Ishikawa (cell line): Measurements from ENCODE around the gene TSC1.

ENCODE experiments used
- CEBPB ChIP-seq: IDR thresholded peaks from 2 replicates; pipeline ENCODE4 v1.6.1; 2012
- CREB1 ChIP-seq: IDR thresholded peaks from 2 replicates; pipeline ENCODE4 v1.6.1; 2012; ENCODE audit warnings: low read depth
- EGR1 ChIP-seq: IDR thresholded peaks from 2 replicates; pipeline ENCODE4 v1.6.1; 2012
- EP300 ChIP-seq: IDR thresholded peaks from 2 replicates; pipeline ENCODE4 v1.6.1; 2012; ENCODE audit warnings: borderline replicate concordance
- NFIC ChIP-seq: IDR thresholded peaks from 2 replicates; pipeline ENCODE4 v1.6.1; 2012
- RAD21 ChIP-seq: IDR thresholded peaks from 2 replicates; pipeline ENCODE4 v1.6.1; 2012; ENCODE audit warnings: low read depth
- TAF1 ChIP-seq: IDR thresholded peaks from 2 replicates; pipeline ENCODE4 v1.6.1; 2012; ENCODE audit warnings: low read depth, mild to moderate bottlenecking
- TCF12 ChIP-seq: IDR thresholded peaks from 2 replicates; pipeline ENCODE4 v1.6.1; 2012; ENCODE audit warnings: low read depth
- YY1 ChIP-seq: IDR thresholded peaks from 2 replicates; pipeline ENCODE4 v1.6.1; 2012; ENCODE audit warnings: low read depth
- ZBTB7A ChIP-seq: IDR thresholded peaks from 2 replicates; pipeline ENCODE4 v1.6.1; 2012; ENCODE audit warnings: low read depth
- TF ChIP-seq, protein P1 (sequence below): IDR thresholded peaks from 2 replicates; pipeline ENCODE4 v1.6.1; 2012
- TF ChIP-seq, protein P2 (sequence below): IDR thresholded peaks from 2 replicates; pipeline ENCODE4 v1.6.1; 2012; ENCODE audit warnings: low read depth, mild to moderate bottlenecking

DNA sequence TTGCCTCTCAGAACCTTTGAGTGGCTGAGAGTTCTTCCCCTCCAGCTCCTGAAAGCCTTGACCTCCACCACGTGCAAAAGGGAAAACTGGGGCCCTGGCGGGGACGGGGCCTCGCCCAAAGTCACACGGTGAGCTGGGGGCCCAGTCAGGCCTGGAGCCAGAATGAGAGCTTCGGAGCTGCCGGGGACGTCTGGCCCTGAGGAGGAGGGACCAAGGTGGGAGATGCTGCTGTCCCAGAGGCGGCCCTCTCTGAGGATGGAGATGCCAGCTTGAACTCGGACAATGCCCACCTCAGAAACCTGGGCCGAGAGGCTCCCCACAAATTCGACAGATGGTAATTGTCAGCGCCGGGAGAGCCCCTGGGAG lies 67.0 kb downstream of the TSC1 start:
- TF ChIP-seq CEBPB (no peak), TAF1 (no peak), EP300 (no peak), NFIC (no peak), ZBTB7A (no peak), YY1 (no peak), EGR1 (no peak), RAD21 (no peak), TCF12 (no peak), CREB1 (no peak)
- TF ChIP-seq, protein P1, sequence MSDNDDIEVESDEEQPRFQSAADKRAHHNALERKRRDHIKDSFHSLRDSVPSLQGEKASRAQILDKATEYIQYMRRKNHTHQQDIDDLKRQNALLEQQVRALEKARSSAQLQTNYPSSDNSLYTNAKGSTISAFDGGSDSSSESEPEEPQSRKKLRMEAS = no peak
- TF ChIP-seq, protein P2, sequence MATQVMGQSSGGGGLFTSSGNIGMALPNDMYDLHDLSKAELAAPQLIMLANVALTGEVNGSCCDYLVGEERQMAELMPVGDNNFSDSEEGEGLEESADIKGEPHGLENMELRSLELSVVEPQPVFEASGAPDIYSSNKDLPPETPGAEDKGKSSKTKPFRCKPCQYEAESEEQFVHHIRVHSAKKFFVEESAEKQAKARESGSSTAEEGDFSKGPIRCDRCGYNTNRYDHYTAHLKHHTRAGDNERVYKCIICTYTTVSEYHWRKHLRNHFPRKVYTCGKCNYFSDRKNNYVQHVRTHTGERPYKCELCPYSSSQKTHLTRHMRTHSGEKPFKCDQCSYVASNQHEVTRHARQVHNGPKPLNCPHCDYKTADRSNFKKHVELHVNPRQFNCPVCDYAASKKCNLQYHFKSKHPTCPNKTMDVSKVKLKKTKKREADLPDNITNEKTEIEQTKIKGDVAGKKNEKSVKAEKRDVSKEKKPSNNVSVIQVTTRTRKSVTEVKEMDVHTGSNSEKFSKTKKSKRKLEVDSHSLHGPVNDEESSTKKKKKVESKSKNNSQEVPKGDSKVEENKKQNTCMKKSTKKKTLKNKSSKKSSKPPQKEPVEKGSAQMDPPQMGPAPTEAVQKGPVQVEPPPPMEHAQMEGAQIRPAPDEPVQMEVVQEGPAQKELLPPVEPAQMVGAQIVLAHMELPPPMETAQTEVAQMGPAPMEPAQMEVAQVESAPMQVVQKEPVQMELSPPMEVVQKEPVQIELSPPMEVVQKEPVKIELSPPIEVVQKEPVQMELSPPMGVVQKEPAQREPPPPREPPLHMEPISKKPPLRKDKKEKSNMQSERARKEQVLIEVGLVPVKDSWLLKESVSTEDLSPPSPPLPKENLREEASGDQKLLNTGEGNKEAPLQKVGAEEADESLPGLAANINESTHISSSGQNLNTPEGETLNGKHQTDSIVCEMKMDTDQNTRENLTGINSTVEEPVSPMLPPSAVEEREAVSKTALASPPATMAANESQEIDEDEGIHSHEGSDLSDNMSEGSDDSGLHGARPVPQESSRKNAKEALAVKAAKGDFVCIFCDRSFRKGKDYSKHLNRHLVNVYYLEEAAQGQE = no peak
